Esophagus (tissue), 2 donors: ENCODE data around the gene TMCO4. TPM values are rescaled to one million over a fixed set of nuclear protein-coding genes. Genes with fewer than 3 reads are reported as not detected.

Experiments
- H3K27ac ChIP-seq, 2 donors: one replicate each; pipeline ENCODE4 v1.5.1; 2013; ENCODE audit warnings: low read depth in 2 of 2, mild to moderate bottlenecking in 2 of 2, inconsistent platforms in 1 of 2, low read length in 1 of 2, moderate library complexity in 1 of 2
- H3K27me3 ChIP-seq, 2 donors: one replicate each; pipeline ENCODE4 v1.6.1; 2013; ENCODE audit warnings: low read length in 2 of 2, control low read depth in 1 of 2, mild to moderate bottlenecking in 1 of 2; ENCODE audit not compliant: insufficient read depth in 2 of 2, control insufficient read depth in 1 of 2
- H3K36me3 ChIP-seq, 2 donors: one replicate each; pipeline ENCODE4 v1.6.1; 2013; ENCODE audit warnings: low read length in 1 of 2; ENCODE audit not compliant: control insufficient read depth in 2 of 2, insufficient read depth in 2 of 2
- H3K4me1 ChIP-seq, 2 donors: one replicate each; pipeline ENCODE4 v1.6.1; 2013; ENCODE audit warnings: low read length in 1 of 2; ENCODE audit not compliant: control insufficient read depth in 2 of 2, insufficient read depth in 2 of 2
- H3K4me3 ChIP-seq, 2 donors: one replicate each; pipeline ENCODE4 v1.5.1; 2013; ENCODE audit warnings: low read length in 2 of 2, mild to moderate bottlenecking in 2 of 2, low read depth in 1 of 2, moderate library complexity in 1 of 2
- H3K9me3 ChIP-seq, 2 donors: one replicate each; pipeline ENCODE4 v1.6.1; 2013; ENCODE audit warnings: mild to moderate bottlenecking in 2 of 2, low read depth in 1 of 2, low read length in 1 of 2, moderate library complexity in 1 of 2; ENCODE audit not compliant: control insufficient read depth in 2 of 2, insufficient read depth in 1 of 2
- WGBS, 2 donors: extraction: QIAGEN DNeasy Blood & Tissue Kit; methylation state at CpG; one replicate each; pipeline ENCODE4 v1.1.7; 2013; 5-methylcytosine and 5-hydroxymethylcytosine counted together
- polyA plus RNA-seq, 2 donors: library from polyadenylated mRNA; stranded (reverse); fragments of 200-250 nt; gene quantifications; one replicate each; pipeline ENCODE4 v1.2.3, GENCODE V29; 2013
- donor health status: healthy with polysubstance abuse.
- donor health status: Bipolar disorder and iron deficiency.

TMCO4 gene
- polyA plus RNA-seq, 2 donors: 14.2 to 26.2 TPM

GRCh38 chr1:19715334-19716203 lies 84.1 kb downstream of the TMCO4 start:
- Histone ChIP-seq H3K4me3 (no peak overlapping the region), H3K9me3 (no peaks in the 10 kb centered on the region), H3K27me3 (no peaks in the 10 kb centered on the region), H3K36me3 (peaks cover 0 to 4% of the 10 kb centered on the region in 2 donors), H3K27ac (no peak overlapping the region), H3K4me1 (peaks cover 0 to 4% of the 10 kb centered on the region in 2 donors)
- WGBS, 2 donors: 35 to 42% methylated on average over 12 of the region's 12 CpGs

GRCh38 chr1:19712928-19713327 lies 86.8 kb downstream of the TMCO4 start:
- no peak overlapping the region for H3K27ac ChIP-seq
- 80 to 89% methylated on average over 4 of the region's 4 CpGs for WGBS, 2 donors

GRCh38 chr1:19710825-19711611 lies 88.7 kb downstream of the TMCO4 start:
- H3K4me1 ChIP-seq: peaks cover 0 to 4% of the 10 kb centered on the region in 2 donors
- no peak overlapping the region for H3K27ac ChIP-seq
- peaks cover 0 to 4% of the 10 kb centered on the region in 2 donors for H3K36me3 ChIP-seq
- no peaks in the 10 kb centered on the region for H3K9me3 ChIP-seq
- WGBS, 2 donors: 77 to 87% methylated on average over 12 of the region's 12 CpGs
- H3K4me3 ChIP-seq: no peak overlapping the region
- H3K27me3 ChIP-seq: no peaks in the 10 kb centered on the region

More at GRCh38 chr1:19712928-19713327, 86.8 kb downstream of the TMCO4 start:
- no peaks in the 10 kb centered on the region for H3K9me3 ChIP-seq
- no peak overlapping the region for H3K4me3 ChIP-seq
- H3K27me3 ChIP-seq: no peaks in the 10 kb centered on the region
- H3K4me1 ChIP-seq: peaks cover 0 to 4% of the 10 kb centered on the region in 2 donors
- peaks cover 0 to 4% of the 10 kb centered on the region in 2 donors for H3K36me3 ChIP-seq

GRCh38 chr1:19709260-19709793 lies 90.4 kb downstream of the TMCO4 start:
- Histone ChIP-seq H3K36me3 (peaks cover 0 to 4% of the 10 kb centered on the region in 2 donors), H3K27me3 (no peaks in the 10 kb centered on the region), H3K27ac (no peak overlapping the region), H3K9me3 (no peaks in the 10 kb centered on the region), H3K4me1 (peaks cover 0 to 2% of the 10 kb centered on the region in 2 donors), H3K4me3 (no peak overlapping the region)
- WGBS, 2 donors: 86 to 89% methylated on average over 4 of the region's 4 CpGs

GRCh38 chr1:19708567-19709110 lies 91.1 kb downstream of the TMCO4 start:
- Histone ChIP-seq H3K27ac (no peak overlapping the region), H3K4me1 (peaks cover 0 to 4% of the 10 kb centered on the region in 2 donors), H3K4me3 (no peak overlapping the region), H3K9me3 (no peaks in the 10 kb centered on the region), H3K27me3 (no peaks in the 10 kb centered on the region), H3K36me3 (peaks cover 0 to 4% of the 10 kb centered on the region in 2 donors)
- WGBS, 2 donors: 92% methylated on average over 8 of the region's 8 CpGs

- Histone ChIP-seq H3K9me3 (no peaks in the 10 kb centered on the region), H3K36me3 (no peaks in the 10 kb centered on the region), H3K4me1 (peaks cover 0 to 4% of the 10 kb centered on the region in 2 donors), H3K27ac (no peak overlapping the region), H3K4me3 (no peak overlapping the region), H3K27me3 (no peaks in the 10 kb centered on the region)
- WGBS, 2 donors: 78 to 84% methylated on average over 4 of the region's 4 CpGs
These were observed 93.6 kb downstream of the TMCO4 start for GRCh38 chr1:19706136-19706535.

GRCh38 chr1:19705464-19705863 lies 94.3 kb downstream of the TMCO4 start:
- no peaks in the 10 kb centered on the region for H3K9me3 ChIP-seq
- H3K27me3 ChIP-seq: no peaks in the 10 kb centered on the region
- H3K36me3 ChIP-seq: no peaks in the 10 kb centered on the region
- H3K4me1 ChIP-seq: peaks cover 0 to 4% of the 10 kb centered on the region in 2 donors
- WGBS, 2 donors: 84 to 85% methylated on average over 4 of the region's 4 CpGs
- no peak overlapping the region for H3K27ac ChIP-seq
- no peak overlapping the region for H3K4me3 ChIP-seq

GRCh38 chr1:19704247-19705113 lies 95.2 kb downstream of the TMCO4 start:
- peak overlapping the region; percentile 12 to 69 for H3K27ac ChIP-seq
- WGBS, 2 donors: 29 to 30% methylated on average over 19 of the region's 19 CpGs
- H3K4me3 ChIP-seq: no peak overlapping the region
- peaks cover 0 to 4% of the 10 kb centered on the region in 2 donors for H3K4me1 ChIP-seq
- H3K27me3 ChIP-seq: no peaks in the 10 kb centered on the region
- H3K36me3 ChIP-seq: peaks cover 0 to 4% of the 10 kb centered on the region in 2 donors
- no peaks in the 10 kb centered on the region for H3K9me3 ChIP-seq
